IPS-11a (cell line): ENCODE results near the gene ANK3.
"Not testable (repeated sequence)": the region's sequence is repeated elsewhere in the genome, so short reads cannot be mapped to it uniquely, and the experiment has no call there.

Source experiments
- H3K4me3 ChIP-seq: one replicate; pipeline ENCODE4 v1.5.1; 2013; ENCODE audit warnings: low read depth, low read length, control low read depth

ANK3 gene

DNA sequence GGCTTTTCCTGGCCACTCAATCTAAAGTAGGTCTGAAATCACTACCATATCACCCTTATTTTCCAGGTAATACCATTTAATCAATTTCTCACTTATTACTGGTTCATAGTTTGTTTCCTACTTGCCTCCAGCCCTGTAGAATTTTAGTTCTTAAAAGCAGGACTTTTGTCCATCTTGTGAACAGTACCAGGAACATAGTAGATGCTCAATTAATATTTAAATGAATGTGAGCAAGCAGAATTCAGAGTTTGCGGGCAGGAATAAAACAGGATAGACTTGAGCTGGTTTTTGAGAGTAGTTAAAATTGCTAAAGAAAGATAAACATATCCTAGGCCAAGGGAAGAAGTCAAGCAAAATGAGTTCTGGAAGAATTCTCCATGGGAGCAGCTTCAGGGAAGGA lies 77.9 kb downstream of the ANK3 start:
- no peak overlapping the region for H3K4me3 ChIP-seq

DNA sequence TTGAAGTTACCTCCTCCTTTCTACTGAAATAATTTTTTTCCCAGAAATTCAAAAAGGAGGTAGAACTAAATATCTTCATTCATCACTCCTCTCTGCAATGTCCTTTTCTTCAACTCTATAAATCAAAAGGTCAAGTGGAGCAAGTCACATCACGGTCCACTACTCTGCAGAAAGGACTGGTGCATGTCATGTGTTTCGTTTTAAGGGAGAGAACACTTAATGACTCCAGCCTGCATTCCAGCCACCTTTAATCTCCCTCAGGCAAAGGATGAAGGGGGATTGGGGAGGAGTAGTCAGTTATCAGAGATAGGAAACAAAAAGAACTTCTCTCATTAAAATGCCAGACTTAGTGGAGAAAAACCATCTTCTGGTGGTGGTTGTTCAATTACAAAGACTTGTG lies 78.9 kb downstream of the ANK3 start:
- H3K4me3 ChIP-seq: no peak overlapping the region

DNA sequence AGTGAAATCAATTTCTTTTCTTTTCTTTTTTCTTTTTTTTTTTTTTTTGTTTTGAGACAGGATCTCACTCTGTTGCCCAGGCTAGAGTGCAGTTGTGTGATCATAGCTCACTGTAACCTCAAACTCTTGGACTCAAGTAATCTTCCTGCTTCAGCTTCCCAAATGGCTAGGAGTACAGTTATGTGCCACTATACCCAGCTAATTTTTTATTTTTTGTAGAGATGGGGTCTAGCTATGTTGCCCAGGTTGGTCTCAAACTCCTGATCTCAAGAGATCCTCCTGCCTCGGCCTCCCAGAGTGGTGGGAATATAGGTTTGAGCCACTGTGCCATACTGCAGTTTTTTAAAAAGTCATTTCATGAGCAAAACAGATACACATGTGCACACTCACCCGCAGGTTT lies 79.8 kb downstream of the ANK3 start:
- H3K4me3 ChIP-seq: no peak overlapping the region

DNA sequence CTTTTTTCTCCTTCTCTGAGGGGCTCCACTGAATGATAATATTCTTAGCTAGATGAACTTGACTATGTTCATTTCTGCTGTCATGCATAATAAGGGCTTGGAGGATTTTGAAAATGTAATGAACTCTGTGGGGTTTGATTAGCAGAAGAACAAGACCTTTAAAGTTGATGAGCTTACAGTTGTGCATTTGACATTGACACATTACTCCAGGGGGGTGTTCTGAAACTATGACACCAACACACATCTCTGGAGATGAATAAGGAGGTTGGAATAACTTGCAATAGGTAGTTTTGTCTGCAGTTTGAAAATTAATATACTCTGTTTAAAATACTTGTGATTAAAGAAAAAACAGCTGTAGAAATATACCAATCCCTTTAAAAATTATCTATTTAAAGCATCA lies 80.3 kb downstream of the ANK3 start:
- H3K4me3 ChIP-seq: no peak overlapping the region

DNA sequence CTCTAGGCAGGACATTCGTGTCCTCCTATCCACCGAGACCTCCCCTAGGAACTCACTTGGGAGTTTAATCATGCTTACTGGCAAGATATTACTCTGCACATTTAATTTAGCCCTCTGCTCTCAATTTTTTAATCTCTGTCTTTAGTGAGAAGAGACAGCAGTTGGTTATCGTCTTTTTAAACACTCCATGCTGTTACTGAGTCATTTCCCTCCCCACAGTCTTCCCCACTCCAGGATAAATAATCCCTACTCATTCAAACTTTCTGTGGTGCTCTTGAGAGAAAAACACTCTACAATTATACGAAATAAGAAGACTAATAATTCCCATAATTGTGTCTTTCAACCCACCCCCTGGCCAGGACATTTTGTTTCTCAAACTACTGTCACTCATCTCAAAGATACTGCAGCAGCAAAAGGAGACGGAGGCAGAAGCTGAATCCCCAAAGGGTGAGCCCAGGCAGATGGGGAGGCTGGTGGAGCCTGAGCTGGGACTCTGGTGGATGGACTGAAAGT lies 84.2 kb downstream of the ANK3 start:
- H3K4me3 ChIP-seq: no peak overlapping the region

DNA sequence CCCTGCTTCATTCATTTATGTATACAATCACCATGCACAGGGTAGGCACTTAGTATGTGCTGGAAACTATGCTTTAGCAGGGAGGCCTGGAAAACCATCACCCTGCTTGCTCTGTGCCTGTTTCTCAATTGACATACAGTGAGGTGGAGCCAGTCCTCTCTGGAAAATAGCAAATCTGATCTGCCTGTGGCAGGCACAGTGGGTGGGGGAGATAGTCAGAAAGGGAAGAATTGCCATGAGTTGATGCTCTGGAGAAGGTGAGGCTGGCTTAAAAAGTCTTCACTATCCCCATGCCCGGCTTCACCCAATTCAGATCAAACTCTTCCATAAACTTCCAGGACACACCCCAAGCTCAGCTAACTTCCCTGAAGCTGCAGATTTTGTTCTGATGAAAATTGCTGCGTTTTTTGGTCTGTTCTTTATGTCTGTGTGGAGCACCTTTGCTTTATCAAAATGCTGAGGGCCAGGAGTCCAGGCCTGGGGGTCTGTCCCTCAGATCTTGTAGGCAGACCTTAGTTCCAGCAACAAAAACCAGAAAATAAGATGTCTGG lies 84.8 kb downstream of the ANK3 start:
- H3K4me3 ChIP-seq: no peak overlapping the region

DNA sequence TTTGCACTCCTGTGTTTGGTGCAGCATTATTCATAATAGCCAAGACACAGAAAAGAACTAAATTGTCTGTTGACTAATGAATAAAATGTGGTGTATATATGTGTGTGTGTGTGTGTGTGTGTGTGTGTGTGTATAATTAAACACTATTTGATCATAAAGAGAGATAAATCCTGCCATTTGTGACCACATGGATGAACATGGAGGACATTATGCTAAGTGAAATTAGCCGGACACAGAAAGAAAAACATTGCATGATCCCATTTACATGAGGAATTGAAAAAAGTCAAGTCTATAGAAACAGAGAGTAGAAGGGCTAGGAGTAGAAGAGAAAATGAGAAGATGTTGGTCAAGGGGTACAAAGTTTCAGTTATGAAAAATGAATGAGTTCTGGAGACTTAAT lies 85.9 kb downstream of the ANK3 start:
- H3K4me3 ChIP-seq: no peak overlapping the region

DNA sequence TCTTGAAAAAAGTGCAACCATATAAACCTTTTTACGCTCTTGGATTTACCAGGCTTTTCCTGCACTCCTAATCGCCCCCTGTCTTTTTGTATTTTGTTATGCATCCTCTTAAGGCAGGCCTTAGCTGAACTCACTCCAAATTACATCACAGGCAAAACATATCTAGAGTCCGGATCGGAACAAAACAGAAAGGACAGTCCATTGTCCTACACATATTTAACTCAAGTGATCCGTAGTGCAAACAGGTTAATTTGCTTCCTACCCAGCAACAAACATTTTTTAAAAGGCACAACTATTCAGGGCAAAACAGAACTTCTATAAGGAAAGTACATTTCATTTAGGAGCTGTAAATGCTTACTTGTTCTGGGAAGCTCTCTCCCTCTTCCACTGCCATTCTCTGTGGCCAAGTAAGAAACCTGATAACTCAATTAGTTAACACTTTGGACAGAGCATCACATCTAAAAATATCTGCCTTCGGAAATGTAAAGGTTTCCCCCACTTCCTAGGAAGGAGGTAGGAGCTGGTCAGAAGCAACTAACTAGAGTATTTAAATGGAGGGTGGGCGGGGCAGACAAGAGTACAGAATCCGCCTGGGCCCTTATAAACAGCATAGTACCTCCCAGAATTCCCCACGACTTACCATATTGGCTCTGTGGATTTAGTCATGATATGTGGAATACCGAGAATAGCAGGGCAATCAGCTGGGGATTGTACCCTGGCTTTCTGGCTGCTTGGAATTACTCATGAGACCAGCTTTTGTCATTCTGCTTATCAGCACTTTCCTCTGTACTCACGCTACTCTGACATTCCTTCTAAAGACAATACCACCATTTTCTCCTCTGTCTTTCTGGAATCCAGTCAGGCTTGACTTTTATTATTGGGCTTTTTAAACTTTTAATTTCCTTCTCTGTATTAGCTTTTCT lies 89.5 kb downstream of the ANK3 start:
- H3K4me3 ChIP-seq: no peak overlapping the region

DNA sequence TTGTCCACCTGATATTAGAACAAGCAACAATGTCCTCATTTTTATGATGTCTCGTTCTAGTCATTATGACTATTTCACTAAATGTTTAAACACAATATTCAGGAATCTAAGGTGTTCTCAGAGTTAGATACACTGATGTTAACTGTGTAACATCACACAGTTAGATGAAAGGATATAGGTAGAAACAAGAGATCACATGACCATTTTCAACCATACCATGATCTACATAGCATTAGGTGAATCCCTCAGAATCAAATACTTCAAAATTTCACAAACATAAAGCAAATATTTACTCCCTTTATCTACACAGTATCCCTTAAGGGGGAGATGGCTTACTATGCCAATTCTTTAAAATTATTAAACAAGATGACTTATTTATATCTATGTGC lies 90.3 kb downstream of the ANK3 start:
- H3K4me3 ChIP-seq: no peak overlapping the region

DNA sequence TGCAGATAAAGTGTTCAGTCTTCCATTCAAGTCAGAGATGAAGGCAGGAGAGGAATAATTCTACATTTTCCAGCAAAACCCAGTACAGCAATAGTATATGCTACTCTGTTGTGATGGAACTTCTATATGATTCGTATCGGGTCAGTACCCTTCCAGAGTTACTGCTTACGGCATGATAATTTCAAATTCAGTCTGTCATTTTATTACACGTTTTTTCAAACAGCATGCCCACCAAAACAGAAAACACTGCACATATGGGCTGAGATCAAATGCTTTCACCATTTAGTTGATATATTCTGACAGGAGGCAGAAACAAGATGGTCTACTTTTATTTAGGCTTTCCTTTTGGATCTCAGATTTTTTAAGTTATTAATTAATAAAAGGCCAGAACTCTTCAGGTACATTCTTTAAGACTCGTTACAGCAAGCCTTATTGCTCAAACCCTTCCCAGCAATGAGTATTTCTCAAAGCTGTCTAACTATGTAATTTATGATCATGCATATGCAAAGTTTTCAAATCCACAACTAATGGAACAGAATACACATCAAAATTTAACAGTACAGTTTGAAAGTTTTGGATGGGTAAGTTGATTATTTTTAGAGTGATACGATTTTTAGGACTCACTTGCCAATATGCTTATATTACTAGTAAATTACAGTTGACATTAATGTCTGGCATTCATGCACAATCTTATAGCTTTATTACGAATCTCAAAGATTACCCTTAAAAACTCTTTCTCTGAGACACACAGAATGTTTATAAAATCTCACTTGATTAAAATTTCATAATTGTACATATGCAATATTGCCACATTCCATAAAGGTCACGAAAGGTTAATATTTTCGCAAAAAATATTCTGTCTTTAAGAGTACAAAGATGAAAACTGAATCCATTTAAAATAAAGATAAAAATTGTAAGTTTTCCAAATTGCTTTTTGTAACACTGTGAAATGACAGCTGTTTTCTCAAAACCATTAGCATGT lies 91.0 kb downstream of the ANK3 start:
- no peak overlapping the region for H3K4me3 ChIP-seq

DNA sequence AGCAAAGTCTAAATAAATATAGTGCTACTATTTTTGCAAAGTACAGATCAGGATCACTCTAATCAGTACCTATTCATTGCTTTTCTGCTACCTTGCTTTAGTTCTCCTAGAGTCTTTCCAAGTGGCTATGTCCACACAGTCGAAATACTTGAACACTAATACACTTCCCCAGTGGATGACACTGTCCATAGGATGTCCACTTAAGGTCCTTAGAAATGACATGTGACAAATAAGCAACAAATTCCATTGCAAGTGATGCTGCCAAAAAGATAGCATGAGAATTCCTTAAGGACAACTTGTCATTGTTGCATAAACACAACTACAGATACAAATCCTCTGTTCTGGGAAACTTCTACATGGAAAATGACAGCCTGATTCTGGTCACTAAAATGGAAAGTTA lies 93.6 kb downstream of the ANK3 start:
- no peak overlapping the region for H3K4me3 ChIP-seq

DNA sequence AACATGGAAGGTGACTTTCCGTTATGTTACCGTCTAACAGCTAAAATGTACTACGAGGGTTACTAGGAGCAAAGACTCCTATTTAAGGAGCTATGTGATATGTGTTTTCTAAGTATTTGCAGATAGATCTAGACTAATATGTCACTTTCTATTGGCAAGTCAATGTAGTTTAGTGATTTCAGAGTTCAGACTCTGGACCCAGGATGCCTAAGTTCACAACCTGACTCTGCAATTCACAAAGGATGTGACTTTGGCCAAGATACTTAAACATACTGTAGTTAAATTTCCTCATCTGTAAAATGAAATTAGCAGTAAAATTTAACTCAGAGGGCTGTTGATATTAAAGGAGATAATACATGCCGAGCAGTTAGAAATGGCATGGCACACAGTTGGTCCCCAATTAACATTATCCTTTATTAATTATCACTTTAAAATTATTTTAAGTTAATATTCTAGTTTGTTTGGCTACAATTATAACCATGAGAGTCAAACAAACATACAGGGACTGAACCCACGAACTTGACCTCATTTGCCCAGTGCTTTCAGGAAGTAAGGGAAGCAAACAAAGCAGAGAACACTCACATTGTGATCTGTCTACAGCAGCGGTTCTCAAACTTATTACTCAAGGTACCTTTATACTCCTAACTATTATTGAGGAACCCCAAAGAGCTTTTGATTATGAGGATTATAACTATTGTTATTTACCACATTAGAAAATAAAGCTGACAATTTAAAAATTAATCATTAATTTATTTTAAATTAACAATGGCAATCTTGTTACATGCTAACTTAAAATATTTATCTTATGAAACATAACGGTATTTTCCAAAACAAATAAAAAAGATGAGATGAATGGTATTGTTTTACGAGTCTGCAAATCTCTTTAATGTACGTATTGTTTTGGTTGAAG lies 94.4 kb downstream of the ANK3 start:
- no peak overlapping the region for H3K4me3 ChIP-seq

DNA sequence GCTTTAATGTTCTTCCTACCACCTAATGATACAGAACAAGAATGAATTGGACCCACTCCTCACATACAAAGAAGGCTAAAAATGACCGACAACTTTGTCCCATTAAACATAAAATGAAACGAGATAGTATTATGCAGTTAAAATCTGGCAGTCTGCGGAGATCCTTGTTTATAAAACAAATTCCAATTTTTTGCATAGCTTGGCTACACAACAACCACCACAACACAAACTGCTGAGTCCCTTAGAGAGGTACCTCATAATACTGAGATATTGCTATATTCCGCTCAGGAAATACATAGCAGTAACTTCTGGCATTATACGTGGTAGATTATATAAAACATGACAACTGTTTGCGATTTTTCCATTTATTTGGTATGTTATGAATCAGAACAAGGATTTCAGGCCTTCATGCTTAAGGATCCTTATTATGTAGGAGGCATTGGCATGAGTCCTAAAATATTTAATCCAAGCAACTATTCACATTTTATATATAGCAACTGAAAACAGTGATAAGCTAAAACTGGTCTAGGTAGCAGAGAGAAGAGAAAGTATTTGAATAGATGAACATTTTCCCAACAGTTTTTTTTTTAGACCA lies 96.0 kb downstream of the ANK3 start:
- no peak overlapping the region for H3K4me3 ChIP-seq

DNA sequence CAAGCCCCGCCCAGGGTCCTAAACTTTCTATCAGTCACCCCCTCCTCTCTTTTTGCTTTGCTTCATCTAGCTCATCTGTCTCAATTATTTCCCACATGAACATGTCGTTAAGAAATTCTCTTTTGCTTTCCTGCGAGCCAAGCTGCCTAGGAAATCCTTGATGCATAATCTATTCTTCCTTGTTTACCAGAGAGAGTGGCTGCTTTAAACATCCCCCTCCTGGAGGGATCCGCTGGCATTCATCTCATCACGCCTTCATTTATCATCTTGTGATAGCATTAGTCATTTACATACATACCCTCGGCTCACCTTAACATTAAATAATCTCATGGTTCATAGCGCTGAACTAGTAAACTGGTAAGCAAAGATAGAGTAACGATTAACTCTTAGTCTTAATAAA lies 96.7 kb downstream of the ANK3 start:
- H3K4me3 ChIP-seq: no peak overlapping the region

DNA sequence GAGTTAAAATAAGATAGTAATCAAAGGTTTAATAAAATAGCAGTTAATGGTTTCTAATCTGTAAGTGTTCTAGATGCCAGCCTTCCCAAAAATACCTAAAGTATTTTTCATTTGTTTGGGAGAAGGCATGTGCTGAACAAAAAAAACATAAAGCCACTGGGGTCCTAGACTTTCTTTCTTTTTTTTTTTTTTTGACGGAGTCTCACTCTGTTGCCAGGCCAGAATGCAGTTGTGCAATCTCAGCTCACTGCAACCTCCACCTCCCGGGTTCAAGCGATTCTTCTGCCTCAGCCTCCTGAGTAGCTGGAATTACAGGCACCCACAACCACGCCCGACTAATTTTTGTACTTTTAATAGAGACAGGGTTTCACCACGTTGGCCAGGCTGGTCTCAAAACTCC lies 97.1 kb downstream of the ANK3 start:
- H3K4me3 ChIP-seq: not testable (repeated sequence)

DNA sequence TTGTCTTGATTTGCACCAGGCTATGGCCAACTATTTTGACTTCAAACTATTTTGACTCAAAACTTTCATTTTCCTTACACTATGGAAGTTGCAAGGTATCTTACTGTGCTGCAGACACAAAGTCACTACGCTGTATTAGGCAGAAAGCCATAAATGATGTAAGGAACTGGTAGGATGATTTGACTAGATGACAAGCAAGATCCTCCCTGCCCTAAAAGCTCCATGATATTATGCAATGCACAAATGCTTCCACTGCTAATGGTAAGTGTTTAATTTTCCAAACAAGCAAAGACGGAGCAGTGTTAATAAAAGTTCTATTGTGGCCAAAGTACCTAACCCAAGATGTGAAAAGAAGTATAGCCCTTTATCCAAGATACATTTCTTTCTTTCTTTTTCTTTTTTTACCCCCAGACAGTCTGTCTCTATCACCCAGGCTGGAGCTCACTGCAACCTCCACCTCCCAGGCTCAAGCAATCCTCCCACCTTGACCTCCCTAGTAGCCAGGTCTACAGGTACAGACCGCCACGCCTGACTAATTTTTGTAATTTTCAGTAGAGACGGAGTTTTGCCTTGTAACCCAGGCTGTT lies 98.2 kb downstream of the ANK3 start:
- H3K4me3 ChIP-seq: no peak overlapping the region

DNA sequence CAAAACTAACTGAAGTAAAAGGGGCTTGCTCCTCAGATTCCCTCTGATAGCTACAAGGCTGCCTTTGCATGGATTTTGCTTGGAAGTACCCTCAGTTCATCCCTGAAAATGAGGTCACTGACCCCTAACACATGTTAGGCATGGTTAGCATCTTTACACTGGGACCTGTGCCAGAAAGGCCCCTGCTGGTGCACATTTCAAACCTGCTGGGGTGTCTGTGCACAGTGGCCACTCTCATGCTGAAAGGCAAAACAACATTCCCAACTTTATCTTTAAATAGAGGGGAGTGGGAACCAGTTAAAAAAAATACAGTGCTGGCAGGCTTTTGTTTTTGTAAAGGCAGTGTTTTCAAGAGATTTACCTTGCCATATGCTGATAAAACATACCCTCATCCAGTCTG lies 99.1 kb downstream of the ANK3 start:
- no peak overlapping the region for H3K4me3 ChIP-seq

DNA sequence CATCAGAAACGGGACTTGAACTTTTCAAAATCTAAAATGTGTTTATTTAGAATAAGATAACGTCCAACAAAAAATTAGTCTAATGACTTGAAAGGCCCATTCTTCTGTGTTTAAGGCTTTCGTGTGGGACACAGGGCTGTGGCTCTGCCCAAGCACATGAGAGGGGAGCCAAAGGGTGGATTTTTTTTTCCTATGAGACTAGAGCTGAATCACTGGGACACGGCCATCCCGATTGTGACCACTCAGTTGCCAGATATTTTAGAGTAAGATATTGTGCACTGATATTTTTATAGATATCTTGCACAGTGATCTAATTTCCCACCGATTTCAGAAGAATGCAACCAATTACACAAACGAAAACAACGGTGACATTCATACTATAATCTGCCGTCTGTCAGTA lies 99.9 kb downstream of the ANK3 start:
- H3K4me3 ChIP-seq: no peak overlapping the region

DNA sequence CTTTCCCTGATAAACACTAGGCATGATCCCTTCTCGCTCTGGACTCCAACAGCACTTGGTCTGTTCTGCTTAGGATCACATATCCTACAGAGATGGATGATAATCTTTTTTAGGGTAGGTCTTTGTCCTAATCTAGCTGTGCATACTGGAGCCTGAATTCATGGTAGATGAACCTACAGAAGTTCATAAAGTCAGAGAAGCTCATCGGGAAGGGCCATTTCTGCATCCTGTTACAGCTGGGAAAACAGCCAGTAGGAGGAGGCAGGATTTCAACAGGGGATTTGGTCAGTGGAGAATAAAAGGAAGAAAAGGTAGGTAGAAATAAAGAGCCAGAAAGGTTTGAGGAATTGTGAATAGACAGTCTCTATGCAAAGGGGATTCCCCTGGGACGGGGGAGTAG lies 101.4 kb downstream of the ANK3 start:
- H3K4me3 ChIP-seq: no peak overlapping the region

DNA sequence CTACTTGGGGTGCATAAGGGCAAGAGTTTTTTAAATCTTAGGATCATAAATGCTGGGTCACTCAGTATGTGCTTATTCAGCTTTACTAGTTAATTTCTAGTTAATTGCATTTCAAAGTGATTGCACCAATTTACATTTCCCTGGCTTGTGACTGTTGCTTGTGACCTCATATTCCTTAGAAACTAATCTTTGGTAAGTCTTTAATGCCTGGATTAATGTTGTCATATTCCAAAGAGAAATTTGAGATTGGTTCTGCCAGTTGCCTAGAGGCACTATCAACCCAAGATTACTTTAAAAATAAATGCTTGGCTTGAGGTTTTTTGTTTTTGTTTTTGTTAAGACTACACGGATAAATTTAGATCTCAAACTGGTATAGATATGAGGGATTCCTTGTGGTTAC lies 103.1 kb downstream of the ANK3 start:
- no peak overlapping the region for H3K4me3 ChIP-seq
